ENCODE data around the gene SVIL.

SVIL gene

DNA sequence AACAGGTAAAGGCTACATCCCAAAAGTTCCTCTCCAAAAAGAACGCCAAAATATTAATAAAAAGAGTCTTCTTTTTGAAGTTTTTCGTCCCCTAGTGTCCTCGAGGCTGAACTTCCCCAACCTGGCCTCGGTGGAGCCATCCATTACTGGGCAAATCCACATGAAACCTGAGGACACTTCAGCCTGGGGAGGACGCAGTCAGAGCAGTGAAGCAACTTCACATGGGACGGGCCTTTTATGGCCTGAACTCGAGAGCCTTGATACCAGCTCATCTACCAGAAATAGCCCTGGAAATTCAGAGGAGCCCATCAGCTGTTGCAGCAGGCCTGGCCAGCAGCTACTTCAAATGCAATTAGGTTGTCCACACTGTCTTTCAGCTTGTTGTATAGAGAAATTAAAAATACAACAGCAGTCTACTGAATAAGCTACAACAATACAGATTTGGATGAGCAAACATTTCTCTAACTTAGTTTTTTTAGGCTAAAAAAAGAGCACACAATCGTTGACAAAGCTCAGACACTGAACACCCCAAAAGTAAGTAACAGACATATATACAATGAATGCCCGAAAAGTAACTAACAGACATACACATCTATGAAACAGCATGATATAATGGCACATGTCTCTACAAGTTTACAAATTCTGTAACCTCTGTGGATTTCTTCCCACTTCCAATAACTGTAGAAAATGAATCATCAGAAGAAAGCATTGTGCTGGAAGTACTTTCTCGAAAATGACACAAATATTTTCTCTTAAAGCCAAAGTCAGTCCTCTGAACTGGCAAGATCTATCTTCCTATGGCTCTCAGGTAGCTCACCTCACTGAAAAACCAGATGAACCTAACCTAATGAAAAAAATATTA is at the start of gene SVIL:
TSS of gene SVIL (minus strand) at position 208 of the 862 bp plus-strand sequence. CDS start 79,913 bp downstream, outside the sequence.
- TF ChIP-seq ZNF274 (IDR thresholded peaks at IDR 0.05; ENCODE audit: low read depth, low read length) = no peak
- TF ChIP-seq YY1 (IDR thresholded peaks at IDR 0.05; ENCODE audit: insufficient read depth, insufficient read length) = peak; percentile 23
- peak within 1 kb of the TSS; percentile 37 for H3K4me3 ChIP-seq (ENCODE audit: insufficient read length, low read depth)
- peak within 1 kb of the TSS; percentile 57 for H3K9ac ChIP-seq (ENCODE audit: insufficient read length, low read depth)
- no peaks in the 10 kb centered on the region for H3K9me3 ChIP-seq (ENCODE audit: insufficient read depth, low read length)
- no peaks in the 10 kb centered on the region for H3K27me3 ChIP-seq (ENCODE audit: insufficient read depth, insufficient read length)
- peaks cover 3% of the 10 kb centered on the region for H3K4me1 ChIP-seq (ENCODE audit: insufficient read depth, insufficient read length)
- H3K36me3 ChIP-seq (ENCODE audit: insufficient read depth, insufficient read length, low read length) = peaks cover 25% of the 10 kb centered on the region
- no peak for DNase-seq (ENCODE audit: low read depth, low spot score)

DNA sequence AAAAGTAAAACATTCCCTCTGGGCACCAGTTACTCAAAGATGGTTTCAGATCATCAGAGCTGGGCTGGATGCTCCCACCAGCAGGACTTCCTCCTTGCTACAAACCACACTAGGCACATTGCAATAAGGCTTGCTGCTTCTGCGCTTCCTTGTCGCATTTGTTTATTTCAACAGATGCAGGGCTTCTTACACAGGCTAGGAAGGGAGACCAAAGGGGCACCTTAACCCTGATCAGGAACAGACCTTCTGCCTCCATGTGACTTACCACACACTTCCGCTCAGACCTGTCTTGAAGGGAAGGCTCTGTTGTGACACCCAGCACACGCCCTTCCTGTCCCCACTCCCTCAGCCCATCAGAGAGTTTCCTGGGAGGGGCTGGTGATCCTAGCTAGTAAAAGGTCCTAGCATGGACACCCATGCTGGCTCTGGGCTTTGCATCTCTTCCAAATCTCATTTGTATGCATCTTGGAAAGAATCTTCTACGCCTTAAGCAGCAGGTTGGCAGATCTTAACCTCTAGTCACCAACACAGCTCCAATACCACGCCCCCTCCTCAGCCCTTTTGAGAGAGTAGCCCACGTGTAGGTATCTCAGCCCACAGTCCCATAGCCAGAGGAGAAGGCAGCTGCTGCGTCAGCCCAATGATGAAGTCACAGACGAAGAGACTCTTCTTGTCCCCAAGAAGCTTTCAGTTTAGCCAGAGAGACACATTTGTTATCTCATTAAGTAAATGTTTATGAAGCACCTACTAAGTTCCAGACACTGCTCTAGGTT is 47.1 kb upstream of the SVIL start:
- peaks cover 77% of the 10 kb centered on the region for H3K36me3 ChIP-seq (ENCODE audit: insufficient read depth, insufficient read length, low read length)
- TF ChIP-seq YY1 (IDR thresholded peaks at IDR 0.05; ENCODE audit: insufficient read depth, insufficient read length) (no peak), SUZ12 (IDR thresholded peaks at IDR 0.05; ENCODE audit: extremely low read depth, insufficient read depth, insufficient read length) (no peak)
- no peak for DNase-seq (ENCODE audit: low read depth, low spot score)

GRCh38 chr10:29680091-29680490 is 45.3 kb upstream of the SVIL start:
- DNase-seq (ENCODE audit: low read depth, low spot score) = no peak
- Histone ChIP-seq H3K9me3 (ENCODE audit: insufficient read depth, low read length) (peaks cover 36% of the 10 kb centered on the region), H3K27me3 (ENCODE audit: insufficient read depth, insufficient read length) (no peaks in the 10 kb centered on the region), H3K4me3 (ENCODE audit: insufficient read length, low read depth) (no peak overlapping the region), H3K36me3 (ENCODE audit: insufficient read depth, insufficient read length, low read length) (peaks cover 73% of the 10 kb centered on the region), H3K4me1 (ENCODE audit: insufficient read depth, insufficient read length) (no peaks in the 10 kb centered on the region), H3K9ac (ENCODE audit: insufficient read length, low read depth) (no peak overlapping the region)
- TF ChIP-seq SUZ12 (IDR thresholded peaks at IDR 0.05; ENCODE audit: extremely low read depth, insufficient read depth, insufficient read length) (no peak), YY1 (IDR thresholded peaks at IDR 0.05; ENCODE audit: insufficient read depth, insufficient read length) (no peak), ZNF274 (IDR thresholded peaks at IDR 0.05; ENCODE audit: low read depth, low read length) (no peak)

More for the DNA sequence above, 47.1 kb upstream of the SVIL start:
- Histone ChIP-seq H3K9me3 (ENCODE audit: insufficient read depth, low read length) (peaks cover 18% of the 10 kb centered on the region), H3K9ac (ENCODE audit: insufficient read length, low read depth) (no peak overlapping the region), H3K27me3 (ENCODE audit: insufficient read depth, insufficient read length) (no peaks in the 10 kb centered on the region), H3K4me1 (ENCODE audit: insufficient read depth, insufficient read length) (no peaks in the 10 kb centered on the region), H3K4me3 (ENCODE audit: insufficient read length, low read depth) (no peak overlapping the region)

- H3K9ac ChIP-seq (ENCODE audit: insufficient read length, low read depth) = no peak overlapping the region
- TF ChIP-seq YY1 (IDR thresholded peaks at IDR 0.05; ENCODE audit: insufficient read depth, insufficient read length) = no peak
- no peak for TF ChIP-seq SUZ12 (IDR thresholded peaks at IDR 0.05; ENCODE audit: extremely low read depth, insufficient read depth, insufficient read length)
- TF ChIP-seq ZNF274 (IDR thresholded peaks at IDR 0.05; ENCODE audit: low read depth, low read length) = no peak
- H3K9me3 ChIP-seq (ENCODE audit: insufficient read depth, low read length) = peaks cover 52% of the 10 kb centered on the region
- no peaks in the 10 kb centered on the region for H3K27me3 ChIP-seq (ENCODE audit: insufficient read depth, insufficient read length)
- H3K4me1 ChIP-seq (ENCODE audit: insufficient read depth, insufficient read length) = no peaks in the 10 kb centered on the region
- no peak for DNase-seq (ENCODE audit: low read depth, low spot score)
- no peak overlapping the region for H3K4me3 ChIP-seq (ENCODE audit: insufficient read length, low read depth)
- peaks cover 47% of the 10 kb centered on the region for H3K36me3 ChIP-seq (ENCODE audit: insufficient read depth, insufficient read length, low read length)
Observed at GRCh38 chr10:29676732-29677131, 42.0 kb upstream of the SVIL start.

GRCh38 chr10:29675984-29676383 is 41.2 kb upstream of the SVIL start:
- Histone ChIP-seq H3K36me3 (ENCODE audit: insufficient read depth, insufficient read length, low read length) (peaks cover 43% of the 10 kb centered on the region), H3K9ac (ENCODE audit: insufficient read length, low read depth) (no peak overlapping the region), H3K4me3 (ENCODE audit: insufficient read length, low read depth) (no peak overlapping the region), H3K4me1 (ENCODE audit: insufficient read depth, insufficient read length) (no peaks in the 10 kb centered on the region), H3K9me3 (ENCODE audit: insufficient read depth, low read length) (peaks cover 52% of the 10 kb centered on the region), H3K27me3 (ENCODE audit: insufficient read depth, insufficient read length) (no peaks in the 10 kb centered on the region)
- TF ChIP-seq SUZ12 (IDR thresholded peaks at IDR 0.05; ENCODE audit: extremely low read depth, insufficient read depth, insufficient read length) (no peak), ZNF274 (IDR thresholded peaks at IDR 0.05; ENCODE audit: low read depth, low read length) (no peak), YY1 (IDR thresholded peaks at IDR 0.05; ENCODE audit: insufficient read depth, insufficient read length) (no peak)
- DNase-seq (ENCODE audit: low read depth, low spot score) = no peak

DNA sequence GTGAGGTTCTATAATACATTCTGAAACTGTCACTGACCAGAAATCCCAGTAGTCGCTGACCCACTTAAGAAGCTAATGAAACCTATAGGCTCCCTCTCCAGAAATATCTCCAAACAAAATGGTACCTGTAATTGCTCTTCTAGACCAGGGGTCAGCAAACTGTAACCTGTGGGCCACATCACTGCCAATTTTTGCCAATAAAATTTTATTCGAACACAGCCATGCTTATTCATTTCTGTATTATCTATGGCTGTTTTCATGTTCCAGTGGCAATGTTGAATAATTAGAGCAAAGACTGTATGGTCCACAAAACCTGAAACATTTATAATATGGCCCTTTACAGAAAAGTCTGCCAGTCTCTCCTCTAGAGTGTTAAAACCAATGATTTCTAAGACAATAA is 37.2 kb upstream of the SVIL start:
- TF ChIP-seq ZNF274 (IDR thresholded peaks at IDR 0.05; ENCODE audit: low read depth, low read length) (no peak), SUZ12 (IDR thresholded peaks at IDR 0.05; ENCODE audit: extremely low read depth, insufficient read depth, insufficient read length) (no peak), YY1 (IDR thresholded peaks at IDR 0.05; ENCODE audit: insufficient read depth, insufficient read length) (no peak)
- peaks cover 20% of the 10 kb centered on the region for H3K36me3 ChIP-seq (ENCODE audit: insufficient read depth, insufficient read length, low read length)
- no peaks in the 10 kb centered on the region for H3K27me3 ChIP-seq (ENCODE audit: insufficient read depth, insufficient read length)
- H3K9me3 ChIP-seq (ENCODE audit: insufficient read depth, low read length) = peaks cover 35% of the 10 kb centered on the region
- H3K9ac ChIP-seq (ENCODE audit: insufficient read length, low read depth) = no peak overlapping the region
- H3K4me1 ChIP-seq (ENCODE audit: insufficient read depth, insufficient read length) = no peaks in the 10 kb centered on the region
- H3K4me3 ChIP-seq (ENCODE audit: insufficient read length, low read depth) = no peak overlapping the region
- no peak for DNase-seq (ENCODE audit: low read depth, low spot score)

- no peaks in the 10 kb centered on the region for H3K4me1 ChIP-seq (ENCODE audit: insufficient read depth, insufficient read length)
- peaks cover 18% of the 10 kb centered on the region for H3K36me3 ChIP-seq (ENCODE audit: insufficient read depth, insufficient read length, low read length)
- no peak for TF ChIP-seq YY1 (IDR thresholded peaks at IDR 0.05; ENCODE audit: insufficient read depth, insufficient read length)
- TF ChIP-seq ZNF274 (IDR thresholded peaks at IDR 0.05; ENCODE audit: low read depth, low read length) = no peak
- TF ChIP-seq SUZ12 (IDR thresholded peaks at IDR 0.05; ENCODE audit: extremely low read depth, insufficient read depth, insufficient read length) = no peak
- H3K9ac ChIP-seq (ENCODE audit: insufficient read length, low read depth) = no peak overlapping the region
- DNase-seq (ENCODE audit: low read depth, low spot score) = no peak
- H3K27me3 ChIP-seq (ENCODE audit: insufficient read depth, insufficient read length) = no peaks in the 10 kb centered on the region
- H3K9me3 ChIP-seq (ENCODE audit: insufficient read depth, low read length) = peaks cover 28% of the 10 kb centered on the region
- H3K4me3 ChIP-seq (ENCODE audit: insufficient read length, low read depth) = no peak overlapping the region
Observed at GRCh38 chr10:29671228-29671780, 36.5 kb upstream of the SVIL start.
